ENCODE measurements around the gene KIF5A. TPM values are rescaled to one million over a fixed set of nuclear protein-coding genes. Genes with fewer than 3 reads are reported as not detected.

KIF5A gene
- total and polyA plus RNA-seq, 2 of the 4 experiments (the other 2 are of a cell fraction) = 0.15 to 0.18 TPM

GRCh38 chr12:57528176-57528575, 21.7 kb upstream of the KIF5A start:
- TF ChIP-seq BHLHE40 (IDR thresholded peaks at IDR 0.05; ENCODE audit: low read depth, low read length) (no peak), CHD1 (IDR thresholded peaks at IDR 0.05; ENCODE audit: low read depth, low read length) (no peak)
- Histone ChIP-seq H2BK5ac (ENCODE audit: low read depth, low read length, poor library complexity, severe bottlenecking) (no peak overlapping the region), H3K4me3 (ENCODE audit: insufficient read depth, low read depth, low read length) (no peak overlapping the region), H3K9me3 (ENCODE audit: control insufficient read depth, insufficient read depth, low read length) (no peaks in the 10 kb centered on the region), H4K5ac (ENCODE audit: low read depth, low read length) (no peak overlapping the region), H2BK15ac (ENCODE audit: low read depth, low read length) (no peak overlapping the region), H3K9ac (ENCODE audit: low read depth, low read length) (no peak overlapping the region), H3K18ac (ENCODE audit: low read depth, low read length) (no peak overlapping the region), H3K4ac (ENCODE audit: low read depth, low read length) (no peak overlapping the region), H3K36me3 (ENCODE audit: control insufficient read depth, insufficient read depth, low read length) (peaks cover 77% of the 10 kb centered on the region), H3K23ac (ENCODE audit: low read depth, low read length) (no peak overlapping the region), H4K8ac (ENCODE audit: low read depth in 2 of 2, low read length in 2 of 2) (no peak overlapping the region), H3K79me1 (ENCODE audit: low read depth in 1 of 2, low read length in 2 of 2) (peaks cover 17 to 58% of the 10 kb centered on the region in 2 experiments), H2BK20ac (ENCODE audit: low read depth, low read length) (no peak overlapping the region), H3K4me1 (ENCODE audit: control insufficient read depth, insufficient read depth, low read length) (peaks cover 9% of the 10 kb centered on the region), H3K9me1 (ENCODE audit: insufficient read depth, low read length) (peaks cover 11% of the 10 kb centered on the region), H2AK5ac (ENCODE audit: low read depth, low read length) (no peak overlapping the region), H2BK120ac (ENCODE audit: low read depth, low read length) (no peak overlapping the region), H3K27me3 (ENCODE audit: control insufficient read depth, insufficient read depth, low read length) (no peaks in the 10 kb centered on the region), H3K14ac (replicated peaks; ENCODE audit: low read depth, low read length) (no peak overlapping the region), H4K91ac (ENCODE audit: insufficient read depth, low read depth, low read length) (no peak overlapping the region), H3K4me2 (ENCODE audit: low read depth, low read length) (no peak overlapping the region), H2AK9ac (replicated peaks; ENCODE audit: low read depth, low read length, poor library complexity) (no peak overlapping the region), H2AFZ (replicated peaks; ENCODE audit: low read length, poor library complexity) (no peak overlapping the region), H4K20me1 (ENCODE audit: insufficient read depth, low read length) (peaks cover 24% of the 10 kb centered on the region), H3K27ac (ENCODE audit: insufficient read depth, low read length) (no peak overlapping the region), H3K56ac (ENCODE audit: extremely low read depth, insufficient read depth, low read length) (no peak overlapping the region)
- intact Hi-C loops (cut with micrococcal nuclease) (no loop called here), dilution Hi-C loops (cut with HindIII; ENCODE audit: low sequenced_read_pairs, unreplicated experiment) (no loop called here), in situ Hi-C loops (cut with MboI; ENCODE audit: low sequenced_read_pairs) (no loop called here)
- no peak for DNase-seq
- no peak for ATAC-seq (ENCODE audit: low read depth)
- ChIA-PET POLR2A (ENCODE audit: unreplicated experiment) (no interaction called here), CTCF (no interaction called here)
- no CpG with 5 or more reads among the region's 12 CpGs for WGBS, 2 experiments (ENCODE audit: extremely low coverage in 2 of 2, insufficient read length in 1 of 2)
- BruUV-seq (replicated peaks) = no TSS peak
